GM21576 (cell line): Measurements from ENCODE around the gene KCNAB2.

Source experiments
- ATAC-seq: cut with Tn5 transposase; IDR thresholded peaks from one replicate; pipeline ENCODE4 v1.9.1; 2021; ENCODE audit warnings: mild to moderate bottlenecking, moderate library complexity; ENCODE audit not compliant: unreplicated experiment

Gene KCNAB2

GRCh38 chr1:6124746-6125365 lies 79.2 kb downstream of the KCNAB2 start:
- no peak for ATAC-seq

- no peak for ATAC-seq
These were observed 79.7 kb downstream of the KCNAB2 start for GRCh38 chr1:6125366-6125765.

- ATAC-seq = no peak
These were observed 80.3 kb downstream of the KCNAB2 start for GRCh38 chr1:6126028-6126427.

GRCh38 chr1:6126521-6127067 lies 80.9 kb downstream of the KCNAB2 start:
- no peak for ATAC-seq

GRCh38 chr1:6127587-6128163 lies 82.0 kb downstream of the KCNAB2 start:
- no peak for ATAC-seq

- ATAC-seq = no peak
These were observed 82.8 kb downstream of the KCNAB2 start for GRCh38 chr1:6128276-6129081.

- ATAC-seq = no peak
These were observed 83.6 kb downstream of the KCNAB2 start for GRCh38 chr1:6129313-6129712.

GRCh38 chr1:6130036-6130435 lies 84.3 kb downstream of the KCNAB2 start:
- ATAC-seq = no peak

GRCh38 chr1:6130596-6130995 lies 84.9 kb downstream of the KCNAB2 start:
- no peak for ATAC-seq

GRCh38 chr1:6131561-6131960 lies 85.9 kb downstream of the KCNAB2 start:
- ATAC-seq = no peak

GRCh38 chr1:6133146-6133895 lies 87.6 kb downstream of the KCNAB2 start:
- no peak for ATAC-seq

GRCh38 chr1:6134206-6134605 lies 88.5 kb downstream of the KCNAB2 start:
- no peak for ATAC-seq

- no peak for ATAC-seq
These were observed 89.2 kb downstream of the KCNAB2 start for GRCh38 chr1:6134741-6135510.

GRCh38 chr1:6136516-6137220 lies 91.0 kb downstream of the KCNAB2 start:
- ATAC-seq = no peak

- ATAC-seq = no peak
These were observed 92.1 kb downstream of the KCNAB2 start for GRCh38 chr1:6137758-6138157.

- no peak for ATAC-seq
These were observed 94.7 kb downstream of the KCNAB2 start for GRCh38 chr1:6140413-6140812.

GRCh38 chr1:6141592-6141991 lies 95.9 kb downstream of the KCNAB2 start:
- ATAC-seq = no peak

GRCh38 chr1:6142036-6142621 lies 96.4 kb downstream of the KCNAB2 start:
- no peak for ATAC-seq

GRCh38 chr1:6142734-6143133 lies 97.0 kb downstream of the KCNAB2 start:
- ATAC-seq = no peak
